ENCODE measurements around the gene ANKRD36B.
A peak's percentile ranks its signal among the peaks of the same experiment; 100 is the strongest.
"Not testable (repeated sequence)": the region's sequence is repeated elsewhere in the genome, so short reads cannot be mapped to it uniquely, and the experiment has no call there.

Gene ANKRD36B

DNA sequence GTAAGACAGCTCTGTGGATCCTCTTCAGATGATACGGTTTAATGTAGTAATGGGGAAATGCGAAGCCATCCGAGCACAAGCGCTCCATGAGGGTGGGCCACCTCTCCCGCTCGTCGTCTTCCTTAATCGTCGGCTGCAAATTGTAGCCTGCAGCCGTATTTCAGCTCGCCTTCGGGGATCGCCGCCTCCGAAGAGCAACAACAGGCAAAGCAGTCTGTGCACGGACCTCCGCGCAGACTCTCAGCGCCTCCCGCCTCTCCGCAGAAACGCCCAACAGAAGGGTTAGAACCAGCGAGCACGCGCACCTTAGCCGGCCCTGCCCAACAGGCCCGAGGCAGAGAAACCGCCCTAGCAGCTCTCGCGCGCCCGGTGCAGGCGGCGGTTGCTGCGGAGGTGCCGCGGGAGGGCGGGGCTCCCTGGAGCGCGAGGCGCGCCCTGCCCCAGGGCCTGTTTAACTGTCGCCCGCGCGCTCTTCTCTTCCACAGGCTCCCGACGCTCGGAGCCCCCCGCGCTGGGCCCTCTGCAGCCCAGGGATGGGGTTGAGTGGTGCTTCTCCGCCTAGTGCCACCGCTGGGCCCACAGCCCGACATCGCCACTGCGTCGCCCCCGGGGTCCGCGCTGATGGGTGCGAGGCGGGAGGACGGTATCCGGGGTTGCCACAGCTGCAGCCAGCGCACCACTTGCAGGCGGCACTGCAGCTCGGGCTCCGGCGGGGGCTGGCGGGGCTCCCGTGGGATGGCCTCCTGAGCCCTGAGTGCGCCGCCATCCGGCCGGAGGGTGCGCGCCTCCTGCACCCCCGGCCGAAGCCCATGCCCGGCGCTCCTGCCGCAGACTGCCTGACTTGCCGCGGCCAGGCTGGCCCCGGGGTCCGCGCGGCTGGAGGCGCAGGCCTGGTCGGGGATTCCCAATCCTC, at the start of gene ANKRD36B:
TSS of gene ANKRD36B (minus strand) at position 280 of the 913 bp plus-strand sequence. CDS start at position 88, 192 bp downstream.
- peak; percentile 72 to 73 for DNase-seq

GRCh38 chr2:97626049-97626430, 36.4 kb upstream of the ANKRD36B start:
- DNase-seq: not testable (repeated sequence)

GRCh38 chr2:97625354-97626048, 35.8 kb upstream of the ANKRD36B start:
- DNase-seq: not testable (repeated sequence)

GRCh38 chr2:97622976-97623375, 33.3 kb upstream of the ANKRD36B start:
- DNase-seq: not testable (repeated sequence)

DNA sequence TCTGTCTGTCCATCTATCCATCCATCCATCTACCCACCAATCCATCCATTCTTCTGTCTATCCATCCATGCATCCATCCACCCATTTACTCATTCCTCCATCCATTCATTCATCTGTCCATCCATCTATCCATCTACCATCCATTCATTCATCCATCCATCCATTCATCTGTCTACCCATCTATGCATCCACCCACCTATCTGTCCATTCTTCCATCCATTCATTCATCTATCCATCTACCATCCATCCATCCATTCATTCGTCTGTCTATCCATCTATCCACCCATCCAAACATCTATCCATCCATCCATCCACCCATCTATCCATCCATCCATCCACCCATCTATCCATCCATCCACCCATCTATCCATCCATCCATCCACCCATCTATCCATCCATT, 30.8 kb upstream of the ANKRD36B start:
- not testable (repeated sequence) for DNase-seq

DNA sequence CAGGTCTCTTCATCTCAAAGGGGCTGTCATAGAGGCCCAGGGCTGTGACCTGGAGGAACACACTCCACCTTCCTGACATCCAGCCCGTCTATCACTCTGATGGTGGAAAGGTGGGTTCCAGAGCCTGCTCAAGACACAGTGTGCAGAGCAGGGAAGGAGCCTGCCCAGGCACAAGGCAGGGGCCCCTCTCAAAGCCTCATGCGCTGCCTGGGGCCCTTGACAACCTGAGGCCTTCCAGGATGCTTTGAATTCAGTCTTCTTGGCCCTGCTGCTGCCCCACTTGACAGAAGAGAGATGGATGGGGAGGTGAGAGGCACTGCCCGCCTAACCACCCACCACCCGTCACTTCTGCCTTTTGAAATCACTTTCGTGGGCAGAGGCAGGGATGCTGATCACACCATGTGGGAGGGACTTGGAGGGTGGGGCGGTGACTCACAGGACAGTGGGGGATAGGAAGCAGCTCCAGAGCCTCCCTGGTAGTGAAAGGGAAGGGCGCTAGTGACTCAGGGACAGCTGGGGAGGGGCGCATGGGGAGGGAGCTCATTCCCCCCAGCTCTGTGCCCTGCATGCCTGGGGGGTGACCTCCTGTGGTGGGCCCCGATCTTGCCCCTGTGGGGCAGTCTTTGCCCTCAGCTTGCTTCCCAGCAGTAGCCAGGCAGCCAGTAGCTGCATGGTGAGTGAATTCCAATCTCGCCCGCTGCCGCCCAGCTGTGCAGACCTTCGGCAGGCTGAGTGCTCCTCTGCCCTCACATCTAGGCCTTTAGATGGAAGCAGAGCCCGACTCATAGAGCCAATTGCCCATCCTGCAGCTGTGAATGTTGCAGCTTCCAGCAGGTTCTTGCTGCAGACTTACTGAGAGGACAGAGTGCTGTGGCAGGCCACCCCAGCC, 29.5 kb upstream of the ANKRD36B start:
- DNase-seq: not testable (repeated sequence)

DNA sequence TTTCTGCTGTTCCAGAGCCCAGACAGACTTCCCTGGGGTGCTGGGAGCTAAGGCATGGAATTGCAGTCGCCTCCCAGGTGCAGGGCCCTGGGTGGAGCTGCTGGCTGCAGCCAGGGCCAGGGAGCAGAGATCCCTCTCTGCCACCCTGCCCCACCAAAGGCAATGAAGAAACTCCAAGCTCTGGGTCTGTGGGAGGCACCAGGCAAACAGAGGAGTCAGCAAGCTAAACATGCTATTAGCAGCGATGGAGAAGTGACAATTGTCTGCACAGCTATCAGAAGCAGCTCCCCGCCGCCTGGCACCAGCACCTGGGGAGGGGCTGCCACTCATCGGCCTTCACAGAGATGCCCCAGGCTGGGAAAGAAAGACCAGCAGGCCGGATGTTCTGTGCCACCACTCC, 28.2 kb upstream of the ANKRD36B start:
- DNase-seq: no peak

DNA sequence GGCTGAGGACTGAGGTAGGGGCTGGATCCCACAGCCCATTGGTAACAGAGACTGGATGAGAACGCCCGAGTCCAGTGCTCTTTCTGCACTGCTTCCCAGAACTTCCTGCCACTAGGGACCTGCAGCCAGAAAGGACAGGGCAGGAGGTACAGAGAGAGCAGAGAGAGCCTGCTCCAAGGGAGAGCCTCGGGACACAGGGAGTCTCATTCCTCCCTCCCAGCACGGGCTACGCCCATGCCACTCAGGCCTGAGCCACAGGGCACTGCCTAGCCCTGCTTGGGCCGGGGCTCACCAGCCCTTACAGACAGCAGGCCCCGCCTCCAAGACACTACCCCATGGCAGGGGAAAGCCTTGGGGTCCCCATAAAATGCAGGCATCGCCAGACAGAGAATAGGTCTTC, 26.1 kb upstream of the ANKRD36B start:
- DNase-seq: not testable (repeated sequence)

- DNase-seq: not testable (repeated sequence)
These were observed 22.2 kb upstream of the ANKRD36B start for GRCh38 chr2:97611895-97612294.

DNA sequence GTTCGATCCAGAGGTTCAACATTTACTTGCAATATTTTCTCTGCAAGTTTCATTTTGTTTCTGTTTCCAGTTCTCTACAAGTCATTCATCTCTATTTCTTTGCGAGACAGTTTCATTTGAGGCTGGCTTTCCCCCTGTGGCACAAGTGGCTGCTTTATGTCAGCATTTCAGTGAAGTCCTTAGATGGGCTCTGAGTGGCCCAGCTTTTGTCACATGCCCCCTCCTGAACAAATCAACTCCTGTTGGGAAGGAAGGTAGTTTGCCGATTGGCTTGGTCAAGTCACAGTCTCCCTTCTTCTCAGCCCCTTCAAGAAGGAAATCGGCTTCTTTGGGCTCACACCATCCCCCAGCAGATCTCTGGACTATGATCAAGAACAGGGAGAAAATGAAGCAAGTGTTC, 19.1 kb upstream of the ANKRD36B start:
- not testable (repeated sequence) for DNase-seq

DNA sequence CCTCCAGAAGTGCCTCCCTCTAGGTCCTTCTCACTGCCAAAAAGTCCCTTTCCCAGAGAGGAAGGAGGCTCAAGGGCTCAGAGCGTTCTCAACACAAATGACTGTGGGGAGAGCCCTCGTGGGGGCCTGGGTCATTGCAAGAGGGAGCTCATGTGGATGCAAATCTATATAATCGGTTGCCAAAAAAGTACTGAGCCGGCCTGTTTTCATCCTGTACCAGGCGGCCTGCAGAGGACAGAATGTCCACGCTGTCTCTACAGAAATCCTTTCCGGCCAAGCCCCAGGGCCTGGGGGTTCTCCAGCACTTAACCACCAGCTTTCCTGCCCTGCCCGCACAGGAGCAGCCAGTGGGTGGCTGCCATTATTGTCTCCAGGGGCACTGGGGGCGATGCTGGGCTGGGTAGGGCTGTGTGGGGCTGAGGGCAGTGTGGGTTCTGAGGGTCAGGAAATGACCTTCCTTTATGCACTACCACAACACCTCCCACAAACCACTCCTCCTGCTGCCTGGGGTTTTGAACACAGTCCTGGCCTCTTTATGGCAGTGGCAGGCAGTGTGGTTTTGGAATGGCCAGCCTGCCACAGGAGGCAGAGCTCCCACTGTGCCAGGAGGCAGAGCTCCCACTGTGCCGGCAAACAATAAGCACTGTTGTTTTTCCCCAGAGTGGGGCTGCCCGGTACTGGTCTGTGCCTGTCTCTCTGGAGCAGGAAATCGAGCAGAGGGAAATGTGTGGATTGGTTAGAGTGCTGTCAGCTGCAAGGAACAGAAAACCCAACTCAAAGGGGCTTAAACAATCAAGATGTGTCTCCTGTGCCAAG, 16.1 kb upstream of the ANKRD36B start:
- DNase-seq: not testable (repeated sequence)

- DNase-seq: not testable (repeated sequence)
These were observed 15.4 kb upstream of the ANKRD36B start for GRCh38 chr2:97605109-97605508.

- DNase-seq: not testable (repeated sequence)
These were observed 11.9 kb upstream of the ANKRD36B start for GRCh38 chr2:97601537-97601936.

DNA sequence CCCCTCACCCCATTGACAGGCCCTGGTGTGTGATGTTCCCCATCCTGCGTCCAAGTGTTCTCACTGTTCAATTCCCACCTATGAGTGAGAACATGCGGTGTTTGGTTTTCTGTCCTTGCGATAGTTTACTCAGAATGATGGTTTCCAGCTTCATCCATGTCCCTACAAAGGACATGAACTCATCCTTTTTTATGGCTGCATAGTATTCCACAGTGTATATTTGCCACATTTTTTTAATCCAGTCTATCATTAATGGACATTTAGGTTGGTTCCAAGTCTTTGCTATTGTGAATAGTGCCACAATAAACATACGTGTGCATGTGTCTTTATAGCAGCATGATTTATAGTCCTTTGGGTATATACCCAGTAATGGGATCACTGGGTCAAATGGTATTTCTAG, 6.5 kb upstream of the ANKRD36B start:
- not testable (repeated sequence) for DNase-seq

GRCh38 chr2:97593520-97593919, 3.8 kb upstream of the ANKRD36B start:
- not testable (repeated sequence) for DNase-seq

DNA sequence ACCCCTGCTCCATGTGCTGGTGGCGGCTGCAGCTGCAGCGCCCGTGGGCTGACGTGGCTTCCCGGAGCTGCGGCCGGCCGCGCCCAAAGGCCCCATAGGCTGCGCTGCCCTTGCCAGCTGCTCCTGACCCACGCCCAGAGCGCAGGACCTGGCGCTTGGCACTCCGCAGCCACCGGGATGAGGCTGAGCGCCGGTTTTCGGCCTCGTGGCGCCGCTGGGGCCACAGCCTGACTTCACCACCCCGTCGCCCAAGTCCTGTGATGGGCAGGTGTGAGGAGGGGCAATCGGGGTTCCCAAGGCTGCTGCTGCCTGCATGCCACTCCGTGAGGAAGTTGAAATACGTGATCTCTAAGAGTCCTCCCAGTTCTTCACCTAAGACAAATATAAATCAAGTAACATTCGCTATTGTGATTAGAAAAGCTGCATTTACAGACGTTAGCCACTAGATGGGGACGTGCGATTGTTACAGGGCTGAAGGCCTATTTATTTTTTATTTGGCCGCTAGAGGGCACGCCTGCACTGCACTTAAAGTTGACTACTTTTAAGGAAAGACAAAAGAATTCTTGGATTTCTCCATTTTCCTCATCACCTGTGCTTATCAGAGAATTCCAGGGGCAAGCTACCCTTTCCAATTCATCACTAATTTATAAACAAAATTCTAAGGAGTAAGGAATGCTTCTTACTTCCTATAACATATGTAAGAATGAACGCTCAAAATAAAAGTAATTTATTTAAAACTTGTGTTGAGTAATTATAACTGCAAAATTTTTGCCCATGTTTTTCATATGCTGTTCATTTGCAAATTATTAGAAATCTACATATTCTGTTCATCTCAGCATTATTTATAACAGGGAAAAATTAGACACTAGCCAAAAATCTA, 1.1 kb upstream of the ANKRD36B start:
- DNase-seq: peak; percentile 70 to 79

DNA sequence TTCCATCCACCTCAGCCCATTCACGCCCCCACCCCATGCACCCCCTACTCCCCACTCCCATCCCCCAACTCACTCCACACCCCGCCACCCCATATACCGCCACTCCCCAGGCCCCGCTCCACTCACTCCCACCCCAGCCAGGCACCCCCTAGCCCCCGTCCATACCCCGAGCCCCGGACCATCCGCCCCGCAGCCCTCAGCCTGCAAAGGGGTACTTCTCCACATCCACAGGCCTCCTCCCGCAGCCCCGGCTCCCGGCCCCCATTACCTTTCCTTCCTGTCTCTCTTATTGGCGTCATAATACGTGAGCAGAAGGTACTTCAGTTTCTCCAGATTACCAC, 450 bp downstream of the ANKRD36B start:
- not testable (repeated sequence) for DNase-seq

- not testable (repeated sequence) for DNase-seq
These were observed 24.0 kb downstream of the ANKRD36B start for GRCh38 chr2:97565674-97566073.

DNA sequence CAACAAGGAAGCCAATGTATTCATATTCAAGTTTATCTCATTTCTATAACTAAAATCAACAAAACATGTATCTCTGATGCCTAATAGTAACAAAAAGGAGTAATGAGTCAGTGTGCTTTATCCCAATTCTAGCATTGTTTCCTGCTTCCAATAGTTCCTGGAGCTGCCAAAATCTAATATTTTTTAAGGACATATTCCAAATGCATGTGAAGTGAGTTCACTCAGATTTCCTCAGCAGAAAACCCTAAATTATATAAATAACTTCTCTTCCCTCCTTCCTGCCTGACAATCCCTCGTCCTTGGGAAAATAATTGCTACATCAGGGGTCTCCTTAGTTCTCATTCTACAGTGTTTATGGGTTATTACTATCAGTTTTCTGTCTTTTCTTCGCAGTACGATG, 37.3 kb downstream of the ANKRD36B start:
- DNase-seq: not testable (repeated sequence)

- not testable (repeated sequence) for DNase-seq
These were observed 39.2 kb downstream of the ANKRD36B start for GRCh38 chr2:97550498-97550897.

GRCh38 chr2:97549058-97549457, 40.6 kb downstream of the ANKRD36B start:
- DNase-seq: not testable (repeated sequence)
